GM19324 (cell line): ENCODE results near the gene SMIM43.
"Not testable (repeated sequence)": the region's sequence is repeated elsewhere in the genome, so short reads cannot be mapped to it uniquely, and the experiment has no call there.

Experiments used
- ATAC-seq: cut with Tn5 transposase; IDR thresholded peaks from one replicate; pipeline ENCODE4 v1.9.1; 2021; ENCODE audit warnings: mild to moderate bottlenecking, moderate library complexity; ENCODE audit not compliant: unreplicated experiment, low FRiP score

The SMIM43 gene

DNA sequence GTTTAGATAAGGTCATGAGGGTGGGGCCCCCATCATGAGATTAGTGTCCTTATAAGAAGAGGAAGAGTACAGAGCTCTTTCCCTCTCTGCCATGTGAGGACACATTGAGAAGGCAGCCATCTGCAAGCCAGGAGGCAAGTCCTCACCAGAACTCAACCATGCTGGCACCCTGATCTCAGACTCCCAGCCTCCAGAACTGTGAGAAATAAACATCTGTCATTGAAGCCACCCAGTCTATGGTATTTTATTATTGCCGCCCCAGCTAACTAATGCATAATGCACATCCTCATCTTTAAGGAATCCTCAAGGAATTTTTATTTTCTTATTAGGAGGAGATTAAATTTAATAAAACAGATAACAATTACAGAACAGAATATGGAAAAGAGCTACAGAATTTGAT is 19.4 kb upstream of the SMIM43 start:
- no peak for ATAC-seq

DNA sequence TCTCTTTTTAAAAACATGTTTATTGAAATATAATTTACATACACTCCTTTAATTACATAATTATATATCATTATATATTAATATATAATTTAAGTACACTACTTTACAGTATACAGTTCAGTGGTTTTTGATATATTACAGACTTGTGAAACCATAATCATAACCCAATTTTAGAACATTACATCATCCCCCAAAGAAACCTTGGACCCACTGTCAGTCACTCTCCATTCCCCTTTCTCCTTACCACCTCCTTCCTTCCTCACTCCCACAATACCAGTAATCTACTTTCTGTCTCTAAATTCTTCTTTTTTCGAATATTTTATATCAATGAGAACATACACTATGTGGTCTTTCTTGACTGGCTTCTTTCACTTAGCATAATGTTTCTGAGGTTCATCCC is 18.2 kb upstream of the SMIM43 start:
- no peak for ATAC-seq

DNA sequence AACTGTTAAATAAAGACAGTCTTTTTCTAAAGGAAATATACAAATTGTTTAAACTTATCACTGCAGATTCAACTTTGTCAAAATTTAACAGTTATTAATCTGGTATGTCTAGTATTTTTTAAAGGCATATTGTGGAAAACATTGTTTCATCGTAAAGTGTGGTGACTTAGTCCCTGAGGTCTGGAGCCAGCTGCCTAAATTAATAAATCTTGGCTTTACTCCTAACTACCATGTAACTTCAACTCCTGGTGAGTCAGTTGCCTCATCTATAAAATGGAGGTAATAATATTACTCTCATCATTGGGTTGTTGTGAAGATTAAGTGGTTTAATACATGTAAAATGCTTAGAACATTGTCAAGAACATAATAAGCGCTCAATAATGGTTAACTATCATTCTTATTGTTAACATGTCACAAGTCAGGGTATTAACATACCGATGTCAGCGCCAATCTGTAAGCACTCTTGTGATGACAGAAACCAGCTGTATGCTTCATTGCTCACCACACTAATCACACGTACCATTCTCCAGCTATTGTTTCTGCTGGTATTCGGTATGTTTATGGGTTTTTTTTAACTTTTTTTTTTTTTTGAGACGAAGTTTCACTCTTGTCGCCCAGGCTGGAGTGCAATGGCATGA is 14.1 kb upstream of the SMIM43 start:
- ATAC-seq: no peak

DNA sequence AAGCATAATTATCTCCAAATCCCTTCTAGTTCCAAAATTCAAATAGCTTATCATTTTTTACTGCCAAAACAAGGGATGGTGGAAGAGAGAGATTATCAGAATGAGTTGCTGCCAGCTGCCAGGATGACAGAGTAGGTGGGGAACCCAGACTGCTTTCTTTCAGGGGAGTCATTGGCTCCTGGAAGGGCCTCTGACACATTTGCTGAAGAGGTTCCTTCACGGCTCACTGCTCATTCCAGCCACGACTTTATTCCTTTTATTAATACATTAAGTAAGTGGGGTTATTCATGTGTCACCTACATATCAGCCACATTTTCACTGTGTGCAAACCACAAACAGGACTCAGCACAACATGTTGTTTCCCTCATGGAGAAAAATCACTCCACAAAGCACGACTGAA is 12.7 kb upstream of the SMIM43 start:
- no peak for ATAC-seq

DNA sequence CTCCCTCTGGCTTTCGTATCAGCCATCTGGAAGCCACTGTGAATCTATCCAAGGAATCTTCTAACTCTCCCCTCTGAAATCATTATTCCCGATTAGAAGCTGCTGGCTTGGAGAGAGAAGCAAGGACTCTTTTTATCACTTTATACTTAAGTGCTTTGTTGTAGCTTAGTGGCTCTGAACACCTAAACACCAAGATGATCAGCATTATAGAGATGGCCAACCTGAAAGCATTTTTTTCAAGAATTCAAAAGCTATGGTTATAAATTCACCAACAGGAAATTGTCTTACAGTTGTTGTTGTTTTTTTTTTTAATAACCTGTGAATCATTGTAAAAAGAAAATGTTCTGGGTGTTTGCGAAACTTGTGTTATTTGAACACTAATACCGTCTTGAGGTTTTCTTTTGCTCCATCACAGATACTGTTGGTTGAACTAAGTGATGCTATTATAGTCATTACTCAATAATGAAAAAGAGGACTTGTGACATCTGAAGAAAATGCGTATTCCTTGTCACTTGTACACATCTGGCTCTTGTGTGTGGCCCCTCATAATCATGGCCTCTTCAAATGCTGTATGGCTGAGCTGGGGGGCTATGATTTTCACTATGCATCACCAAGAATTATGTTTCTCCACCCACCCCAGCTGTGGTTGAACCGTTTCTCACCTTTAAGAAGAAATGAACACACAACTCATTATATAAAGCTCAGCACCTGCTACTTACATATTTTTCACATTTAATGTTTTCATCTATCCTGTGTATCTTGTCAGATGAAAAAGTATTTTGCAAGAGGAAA is 11.8 kb upstream of the SMIM43 start:
- ATAC-seq: no peak

DNA sequence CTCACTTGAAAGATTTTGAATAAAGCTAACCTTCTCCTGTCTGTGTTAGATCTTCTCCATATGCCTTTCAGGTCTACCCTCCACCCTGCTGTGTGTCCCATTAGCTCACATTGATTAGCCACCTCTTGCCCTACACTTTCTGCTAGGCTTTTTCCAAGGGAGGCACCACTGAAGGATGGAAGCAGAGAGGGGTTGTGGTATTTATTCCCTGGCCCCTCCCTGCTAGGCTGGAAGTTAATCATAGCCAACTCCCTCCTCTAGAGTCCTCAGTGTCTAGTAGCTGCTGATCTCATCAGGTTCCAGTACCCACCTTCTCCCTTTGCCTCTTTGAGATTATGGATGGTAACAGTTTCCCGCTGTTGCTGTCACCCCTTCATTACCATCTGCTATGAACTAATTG is 8.9 kb upstream of the SMIM43 start:
- ATAC-seq: no peak

DNA sequence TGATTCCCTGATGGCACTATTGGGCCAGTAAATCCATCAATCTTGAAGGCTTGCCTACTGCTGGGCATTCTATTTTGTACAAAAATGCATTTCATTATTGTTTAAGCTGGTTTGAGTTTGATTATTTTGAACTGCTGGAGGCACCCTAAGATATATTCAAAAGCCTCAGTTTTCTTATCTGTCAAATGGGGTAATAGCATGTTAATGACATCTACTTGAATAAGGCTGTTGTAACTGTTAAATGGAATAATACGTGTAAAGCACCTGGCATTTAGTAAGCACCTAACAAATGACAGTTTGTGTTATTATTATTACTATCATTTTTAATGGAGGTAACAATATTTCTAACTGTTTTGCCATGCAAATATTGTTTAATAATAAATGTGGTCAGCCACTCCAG is 6.9 kb upstream of the SMIM43 start:
- no peak for ATAC-seq

DNA sequence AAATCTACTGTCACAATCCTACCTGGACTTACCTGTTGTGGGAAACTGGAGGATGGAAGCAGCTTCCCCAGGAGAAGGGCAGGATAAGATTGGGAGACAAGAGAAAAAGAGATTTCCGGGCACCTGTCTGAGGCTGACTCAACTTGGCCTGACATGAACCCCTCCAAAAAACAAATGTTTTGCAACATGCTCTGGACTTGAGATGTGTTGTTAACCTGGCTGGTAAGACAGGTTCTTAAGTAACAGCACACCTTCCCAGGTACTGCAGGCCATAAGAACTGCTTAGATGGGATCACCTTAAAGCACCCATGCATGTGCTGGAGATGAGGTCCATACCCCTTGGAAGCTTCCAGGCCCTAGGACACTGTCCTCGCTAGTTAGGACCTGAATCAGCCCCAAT is 4.4 kb upstream of the SMIM43 start:
- ATAC-seq: no peak

DNA sequence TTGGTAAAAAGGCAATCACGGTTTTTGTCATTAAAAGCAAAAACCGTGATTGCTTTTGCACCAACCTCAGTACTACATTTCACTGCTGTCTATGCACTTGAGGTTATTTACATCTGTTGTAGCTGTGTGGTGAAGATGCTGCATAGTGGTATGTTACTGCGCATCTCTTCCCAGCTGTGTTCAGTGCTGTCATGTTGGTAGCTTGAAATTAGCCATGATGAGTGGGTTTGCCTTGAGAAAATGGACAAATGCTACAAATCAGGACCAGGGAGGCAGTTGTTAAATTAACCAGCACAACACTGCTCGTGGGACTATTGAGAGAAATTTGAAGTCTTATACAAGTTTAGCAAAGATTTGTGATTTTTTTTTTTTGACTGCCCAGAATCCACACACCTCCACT is 2.2 kb upstream of the SMIM43 start:
- no peak for ATAC-seq

DNA sequence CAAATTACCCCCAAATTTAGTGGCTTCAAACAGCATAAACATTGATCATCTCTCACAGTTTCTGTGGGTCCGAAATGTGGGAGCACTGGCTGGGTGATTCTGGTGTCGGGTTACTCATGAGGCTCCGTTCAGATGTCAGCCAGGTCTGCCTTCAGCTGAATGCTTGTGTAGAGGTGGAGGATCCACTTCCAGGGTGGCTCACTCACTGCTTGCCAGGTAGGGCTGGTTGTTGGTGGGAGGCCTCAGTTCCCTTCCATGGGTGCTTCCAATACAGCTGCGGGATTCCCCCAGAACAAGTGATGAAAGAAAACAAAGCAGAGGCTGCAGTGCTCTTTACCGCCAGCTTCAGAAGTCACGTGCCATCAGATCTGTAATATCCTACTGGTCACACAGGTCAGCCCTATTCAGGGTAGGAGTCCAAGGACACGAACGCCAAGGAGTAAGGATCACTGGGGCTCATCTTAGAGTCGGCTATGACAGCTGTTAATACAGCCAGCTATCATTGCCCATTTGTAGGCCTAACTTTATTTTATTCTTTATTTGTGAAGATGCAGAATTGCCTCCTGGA is 1.1 kb upstream of the SMIM43 start:
- ATAC-seq: no peak

DNA sequence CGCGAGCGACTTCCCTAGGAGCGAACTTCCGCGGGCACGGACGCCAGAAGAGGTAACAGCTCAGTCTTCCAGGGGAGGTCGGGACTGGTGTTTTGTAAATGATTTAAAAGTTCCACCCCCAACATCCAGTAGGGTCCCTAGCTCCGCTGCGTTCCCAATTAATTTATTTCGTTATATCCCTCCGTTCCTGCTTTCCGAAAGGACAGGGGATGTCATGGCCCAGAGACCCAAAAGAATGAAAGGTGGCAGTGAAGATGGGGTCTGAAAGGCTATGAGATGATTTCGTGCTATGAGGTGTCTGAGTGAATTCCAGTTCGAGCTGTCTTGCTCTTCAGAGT is 373 bp upstream of the SMIM43 start:
- no peak for ATAC-seq

DNA sequence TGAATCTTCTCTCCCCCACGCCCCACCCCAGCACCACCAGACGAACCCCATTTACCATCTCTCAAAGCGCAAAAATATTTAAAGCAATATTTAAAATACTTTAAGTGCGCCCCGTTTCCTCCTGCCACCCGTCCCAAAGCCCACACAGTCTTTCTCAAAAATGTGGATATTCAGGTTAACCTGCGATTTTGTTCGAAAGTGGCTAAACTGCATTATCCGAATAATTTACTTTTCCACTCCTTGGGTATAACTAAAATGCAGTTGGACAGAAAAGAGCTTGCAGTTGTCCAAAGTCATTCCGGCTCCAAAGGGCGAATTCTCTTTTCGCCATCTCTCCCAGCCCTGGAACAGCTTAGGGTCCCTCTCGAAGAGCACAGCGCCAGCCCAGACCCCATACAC is 662 bp downstream of the SMIM43 start:
- no peak for ATAC-seq

DNA sequence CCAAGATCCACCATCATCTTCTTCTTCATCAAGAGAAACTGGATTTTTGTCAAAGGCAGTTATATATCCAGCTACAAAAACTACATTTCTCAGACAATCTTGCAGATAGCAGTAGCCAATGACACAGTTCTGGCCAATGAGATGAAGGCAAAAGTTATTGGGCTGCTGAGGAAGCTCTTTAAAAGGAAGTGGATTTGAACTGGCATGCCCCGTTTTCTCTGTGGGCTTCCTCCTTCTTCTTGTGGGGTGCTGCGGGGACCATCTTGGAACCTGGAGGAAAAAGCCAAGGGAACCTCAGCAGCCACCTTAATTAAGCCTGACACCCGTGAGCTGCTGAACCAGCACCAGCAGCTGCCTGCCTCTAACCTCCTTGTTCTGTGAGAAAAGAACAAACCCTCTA is 4.8 kb downstream of the SMIM43 start:
- ATAC-seq: no peak

DNA sequence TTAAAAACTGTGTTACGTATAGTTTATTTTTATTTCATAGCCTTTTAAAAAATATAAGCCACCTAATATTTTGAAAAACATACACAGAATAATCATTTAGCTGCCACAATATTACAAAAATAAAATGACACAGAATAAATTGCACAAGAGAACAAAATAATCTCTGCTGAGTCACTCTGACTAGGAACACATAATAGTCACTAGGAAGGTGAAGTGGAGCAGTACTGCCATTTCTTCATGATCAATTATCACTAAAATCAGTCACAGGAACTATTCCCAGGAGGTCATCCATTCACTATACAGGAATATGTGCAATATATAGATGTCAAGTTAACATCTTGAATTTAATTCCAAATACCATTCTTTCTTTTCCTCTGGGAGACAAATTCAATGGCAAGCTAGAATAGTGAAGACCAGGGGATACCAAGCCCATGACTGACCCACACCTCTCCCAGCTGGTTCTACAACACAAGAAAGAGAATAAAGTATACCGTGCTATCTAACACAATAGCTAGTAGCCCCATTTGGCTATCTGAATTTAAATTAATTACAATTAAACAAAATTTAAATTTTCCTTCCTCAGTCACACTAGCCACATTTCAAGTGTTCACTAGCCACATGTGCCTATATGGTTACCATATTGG is 5.9 kb downstream of the SMIM43 start:
- ATAC-seq: no peak

DNA sequence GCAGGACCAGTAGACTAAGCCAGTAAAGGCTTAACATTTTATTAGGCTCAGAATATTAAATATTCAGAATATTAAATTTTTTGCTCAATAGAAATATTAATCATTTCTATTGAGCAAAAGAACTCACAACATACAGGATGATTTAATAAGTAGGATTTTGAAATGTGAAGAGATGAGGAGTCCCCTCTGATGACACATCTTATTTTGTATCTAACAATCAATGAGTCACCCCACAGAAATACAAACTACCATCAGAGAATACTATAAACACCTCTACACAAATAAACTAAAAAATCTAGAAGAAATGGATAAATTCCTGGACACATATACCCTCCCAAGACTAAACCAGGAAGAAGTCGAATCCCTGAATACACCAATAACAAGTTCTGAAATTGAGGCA is 12.8 kb downstream of the SMIM43 start:
- not testable (repeated sequence) for ATAC-seq

DNA sequence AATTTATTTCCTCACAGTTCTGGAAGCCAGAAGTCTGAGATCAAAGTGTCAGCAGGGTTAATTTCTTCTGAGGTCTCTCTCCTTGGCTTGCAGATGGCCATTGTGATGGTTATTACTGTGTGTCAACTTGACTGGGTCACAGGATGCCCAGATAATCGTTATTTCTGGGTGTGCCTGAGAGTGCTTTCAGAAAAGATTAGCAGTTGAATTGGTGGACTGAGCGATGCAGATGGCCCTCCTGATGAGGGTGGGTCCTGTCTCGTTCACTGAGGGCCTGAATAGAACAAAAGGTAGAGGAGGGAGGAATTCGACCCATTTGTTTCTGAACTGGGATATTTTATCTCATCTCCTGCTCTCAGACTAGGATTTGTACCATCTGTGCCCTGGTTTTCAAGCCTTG is 15.7 kb downstream of the SMIM43 start:
- no peak for ATAC-seq

DNA sequence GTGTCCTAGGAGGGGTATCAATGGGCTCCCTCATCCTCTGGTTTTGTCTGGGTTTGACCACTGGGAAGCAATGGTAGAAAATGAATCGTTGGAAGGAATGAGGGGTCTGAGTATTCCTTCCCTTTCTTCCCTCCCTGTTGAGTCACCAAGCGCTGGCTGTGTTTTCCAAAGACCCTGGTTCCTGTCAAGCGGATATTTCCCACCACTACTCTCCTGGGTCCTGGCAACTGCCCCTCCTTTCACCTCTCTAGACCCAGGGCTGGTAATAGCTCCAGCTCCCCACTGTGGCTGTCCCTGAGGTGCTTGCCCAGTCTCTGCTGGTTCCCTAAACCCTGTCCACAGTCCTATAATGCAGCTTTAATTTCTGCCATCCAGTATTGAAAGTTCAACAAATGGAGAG is 22.2 kb downstream of the SMIM43 start:
- no peak for ATAC-seq

DNA sequence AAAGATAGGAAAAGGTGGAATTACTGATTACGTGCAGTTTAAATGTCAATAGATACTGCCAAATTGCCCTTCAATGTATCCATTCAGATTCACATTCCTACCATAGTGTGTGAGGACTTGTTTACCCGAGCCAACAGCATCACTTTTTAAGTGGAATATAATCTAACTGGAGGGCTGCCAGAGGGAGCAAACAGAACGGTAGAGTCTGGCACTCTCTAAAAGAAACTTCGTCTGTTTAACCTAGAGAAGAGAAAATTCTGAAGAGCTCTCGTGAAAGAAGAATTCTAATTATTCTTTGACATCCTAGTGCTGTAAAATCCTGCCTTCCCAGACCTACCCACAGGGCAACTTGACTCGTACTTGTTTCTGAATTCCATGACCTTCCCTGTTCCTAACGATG is 23.2 kb downstream of the SMIM43 start:
- ATAC-seq: no peak

DNA sequence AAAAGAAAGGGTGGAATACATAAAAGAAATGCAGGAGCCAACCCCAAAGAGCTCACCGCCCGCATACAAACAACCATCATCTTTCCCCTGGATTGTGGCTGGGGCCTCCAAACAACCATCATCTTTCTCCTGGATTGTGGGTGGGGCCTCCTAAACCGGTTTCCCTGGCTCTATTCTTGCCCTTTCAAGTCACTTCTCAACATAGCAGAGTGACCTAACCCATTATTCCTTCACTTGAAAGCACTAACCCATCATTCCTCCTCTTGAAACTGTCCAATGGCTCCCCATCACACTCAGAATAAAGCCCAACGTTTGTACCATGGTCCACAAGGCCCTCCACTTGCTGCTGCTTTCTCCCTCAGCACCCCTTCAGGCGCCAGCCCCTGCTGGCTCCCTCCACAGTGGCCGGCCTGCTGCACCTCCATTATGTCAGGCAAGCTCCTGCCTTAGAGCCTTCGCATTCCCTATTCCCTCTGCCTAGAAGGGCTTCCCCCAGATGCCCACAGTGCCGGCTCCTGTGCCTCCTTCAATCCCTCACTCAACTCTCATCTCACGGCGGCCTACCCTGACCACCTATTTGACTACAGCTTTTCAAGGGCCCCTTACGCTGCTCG is 24.1 kb downstream of the SMIM43 start:
- ATAC-seq: no peak

DNA sequence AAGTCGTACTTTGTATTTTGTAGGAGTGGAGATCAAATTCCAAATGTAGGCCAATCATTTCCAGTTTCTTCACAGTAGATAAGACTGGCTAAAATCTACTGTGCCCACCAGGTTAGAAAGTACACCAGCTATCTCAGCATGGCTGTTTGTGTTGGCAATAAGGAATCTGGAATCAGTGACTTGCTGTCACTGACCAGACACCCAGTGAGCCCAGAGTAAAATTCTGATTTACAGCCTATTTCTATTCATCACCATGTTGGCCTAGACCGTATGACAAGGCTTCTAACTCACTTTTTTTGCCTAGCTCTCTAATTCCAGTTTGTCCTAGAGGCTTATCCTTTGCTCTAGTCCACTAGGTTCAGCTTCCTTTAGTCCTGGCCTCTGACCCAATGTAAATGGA is 25.4 kb downstream of the SMIM43 start:
- no peak for ATAC-seq

DNA sequence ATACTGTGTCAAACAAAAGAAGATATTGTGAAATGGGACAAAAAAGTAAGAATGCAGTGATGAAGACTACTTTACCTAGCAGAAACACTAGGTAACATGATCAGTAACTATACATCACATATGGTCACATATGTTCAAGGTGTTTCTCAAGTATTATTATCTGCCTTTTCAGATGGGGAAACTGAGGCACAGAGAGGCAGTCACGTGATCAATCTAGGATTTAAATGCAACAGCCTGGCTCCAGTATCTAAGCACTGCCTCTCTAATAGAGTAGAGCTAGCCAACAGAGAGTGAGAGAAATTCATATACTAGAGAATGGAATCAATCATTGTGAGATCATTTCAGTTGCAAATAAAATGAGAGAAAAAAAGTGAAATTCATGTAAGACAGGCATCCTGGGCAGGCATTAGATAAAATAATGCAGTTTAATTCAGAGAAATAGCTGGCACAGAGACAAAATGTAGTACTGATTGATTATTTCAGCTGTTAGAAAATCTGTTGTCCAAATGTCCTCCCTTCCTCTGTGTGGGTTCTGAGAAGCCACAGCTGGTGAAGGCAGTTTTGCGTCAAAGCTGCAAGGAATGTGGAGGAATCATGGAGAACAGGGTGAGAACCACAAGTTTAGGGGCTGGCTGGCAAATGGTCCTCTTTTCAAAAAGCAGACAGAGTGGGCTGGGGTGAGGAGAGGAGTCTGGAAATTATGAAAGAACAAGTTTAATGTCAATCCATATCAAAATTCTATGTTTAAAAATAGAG is 26.0 kb downstream of the SMIM43 start:
- ATAC-seq: no peak
